Stimulated activated CD8-positive, alpha-beta memory T cell treated with anti-CD3 and anti-CD28 coated beads, Interleukin-7, amount 100 ng/mL, for 1 hour (primary cell): ENCODE results near the gene SAMD4A.

Source experiments
- DNase-seq, 2 donors: peaks; one replicate each; pipeline ENCODE4 v3.0.0-alpha.2; 2020; ENCODE audit warnings: low read depth in 2 of 2

SAMD4A gene

DNA sequence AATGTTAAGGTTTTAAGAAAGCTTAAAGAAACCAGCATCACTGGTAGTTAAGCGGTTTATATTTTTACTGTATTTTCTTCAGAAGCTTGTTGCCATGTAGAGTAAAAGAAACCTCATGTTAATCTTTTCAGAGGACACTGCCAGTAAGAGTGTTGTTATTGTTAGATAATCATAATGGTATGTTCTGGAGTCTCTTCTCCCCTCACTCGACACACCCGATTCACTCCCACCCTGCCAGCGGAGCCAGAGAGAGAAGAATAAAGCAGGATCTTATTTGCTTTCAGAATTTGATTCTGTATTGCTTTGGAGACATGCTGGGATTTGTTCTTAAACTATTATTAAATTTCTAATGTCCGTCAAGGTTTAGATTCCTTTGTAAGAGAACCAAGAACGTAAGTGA, 113.7 kb downstream of the SAMD4A start:
- no peak for DNase-seq

DNA sequence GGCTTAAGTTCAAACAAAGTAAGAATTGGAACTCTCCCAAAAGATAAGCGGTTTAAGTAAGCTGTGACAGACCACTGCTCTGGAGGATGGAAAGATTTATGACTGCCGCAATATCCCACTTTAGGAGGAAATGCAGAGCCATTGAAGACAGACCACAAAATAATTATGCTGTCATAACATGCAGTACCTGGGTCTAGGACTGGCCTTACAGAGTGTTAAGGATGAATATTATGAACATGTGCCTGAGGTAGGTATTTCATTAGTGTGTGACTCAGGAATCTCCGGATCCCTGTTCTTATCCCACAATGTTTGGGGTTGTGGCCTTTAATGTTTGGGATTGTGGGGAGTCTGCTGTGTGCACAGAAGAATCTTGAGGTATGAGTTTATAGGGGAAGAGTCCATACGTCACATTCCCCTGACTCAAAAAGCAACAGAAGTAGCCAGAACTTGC, 114.9 kb downstream of the SAMD4A start:
- DNase-seq: no peak

DNA sequence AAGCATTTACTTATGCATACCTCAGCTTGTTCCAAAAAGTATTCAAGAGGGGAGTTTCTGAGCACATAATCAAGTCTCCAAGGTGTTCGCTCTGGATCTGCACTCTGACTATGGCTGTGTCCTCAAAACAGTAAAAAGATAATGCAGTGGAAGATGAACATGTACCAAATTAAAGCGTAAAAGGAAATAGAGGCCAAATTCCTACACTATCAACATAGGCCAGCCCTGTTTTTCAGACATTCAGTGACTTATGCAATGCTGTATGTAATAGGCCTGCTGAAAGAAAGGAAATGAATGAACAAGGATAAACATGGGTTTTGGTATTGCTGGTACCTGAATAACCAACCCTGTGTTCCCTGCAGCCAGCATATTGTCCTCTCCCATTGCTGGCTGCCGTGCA, 115.7 kb downstream of the SAMD4A start:
- DNase-seq: no peak

DNA sequence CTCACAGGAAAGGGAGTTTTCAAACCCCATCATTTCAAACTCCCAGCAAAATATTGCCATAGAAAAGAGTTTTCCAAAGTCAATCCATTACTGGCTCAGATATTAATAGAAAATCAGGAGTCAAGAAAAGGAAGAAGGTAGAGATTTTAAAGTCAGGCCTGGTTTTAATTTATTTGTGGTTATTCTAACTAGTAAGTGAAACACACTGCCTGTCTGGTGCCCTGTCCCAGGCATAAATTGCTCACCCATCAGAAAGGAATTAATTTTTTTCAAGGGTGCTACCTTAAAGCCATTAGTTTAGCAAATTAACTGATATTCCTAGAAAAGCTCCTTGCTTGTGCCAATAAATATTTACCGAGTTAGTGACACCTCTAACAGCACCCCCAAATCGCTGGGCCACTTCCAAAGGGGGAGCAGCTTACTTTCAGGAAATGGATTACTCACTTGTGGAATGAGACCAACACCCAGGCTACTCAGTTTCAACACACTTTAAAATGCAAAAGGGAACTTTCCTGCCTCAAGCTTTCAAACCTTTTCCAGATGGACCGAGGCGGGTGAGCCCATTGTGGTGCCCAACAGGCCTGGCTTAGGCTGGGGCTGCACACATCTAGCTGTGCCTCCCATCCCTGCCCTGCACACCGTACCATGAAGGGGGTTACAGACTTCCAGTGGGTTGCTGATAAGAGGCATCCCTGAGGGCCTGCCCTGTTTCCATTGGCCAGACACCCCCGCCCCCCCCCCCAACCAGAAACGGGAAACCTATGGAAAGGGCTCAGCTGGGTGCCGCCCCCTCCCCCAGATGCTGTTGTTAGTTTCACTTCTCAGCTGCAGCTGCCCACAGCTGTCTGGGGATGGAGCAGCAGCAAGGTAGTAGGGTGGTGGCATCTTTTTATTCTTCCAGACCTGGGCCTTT, 117.2 kb downstream of the SAMD4A start:
- no peak for DNase-seq

DNA sequence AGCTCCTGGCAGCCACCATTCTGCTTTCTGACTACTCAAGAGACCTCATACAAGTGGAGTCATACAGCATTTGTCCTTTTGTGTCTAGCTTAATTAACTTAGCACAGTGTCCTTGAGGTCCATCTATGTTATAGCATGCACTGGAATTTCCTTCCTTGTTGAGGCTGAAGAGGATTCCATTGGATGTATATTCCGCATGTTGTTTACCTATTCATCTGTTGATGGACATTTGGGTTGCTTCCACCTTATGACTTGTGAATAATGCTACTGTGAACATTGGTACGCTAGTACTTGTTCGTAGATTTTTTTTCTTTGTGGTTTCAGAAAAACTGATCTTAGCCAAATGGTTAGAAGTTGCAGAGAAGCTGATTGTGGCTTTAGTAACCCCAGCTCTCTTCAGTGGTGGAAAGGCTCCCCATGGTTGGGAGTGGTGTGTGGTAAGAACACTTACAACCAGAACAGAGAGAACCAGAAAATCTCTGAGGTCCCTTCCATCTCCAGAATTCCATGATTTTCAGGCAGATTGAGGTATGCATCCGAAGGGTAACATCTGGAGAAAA, 118.4 kb downstream of the SAMD4A start:
- DNase-seq: no peak

DNA sequence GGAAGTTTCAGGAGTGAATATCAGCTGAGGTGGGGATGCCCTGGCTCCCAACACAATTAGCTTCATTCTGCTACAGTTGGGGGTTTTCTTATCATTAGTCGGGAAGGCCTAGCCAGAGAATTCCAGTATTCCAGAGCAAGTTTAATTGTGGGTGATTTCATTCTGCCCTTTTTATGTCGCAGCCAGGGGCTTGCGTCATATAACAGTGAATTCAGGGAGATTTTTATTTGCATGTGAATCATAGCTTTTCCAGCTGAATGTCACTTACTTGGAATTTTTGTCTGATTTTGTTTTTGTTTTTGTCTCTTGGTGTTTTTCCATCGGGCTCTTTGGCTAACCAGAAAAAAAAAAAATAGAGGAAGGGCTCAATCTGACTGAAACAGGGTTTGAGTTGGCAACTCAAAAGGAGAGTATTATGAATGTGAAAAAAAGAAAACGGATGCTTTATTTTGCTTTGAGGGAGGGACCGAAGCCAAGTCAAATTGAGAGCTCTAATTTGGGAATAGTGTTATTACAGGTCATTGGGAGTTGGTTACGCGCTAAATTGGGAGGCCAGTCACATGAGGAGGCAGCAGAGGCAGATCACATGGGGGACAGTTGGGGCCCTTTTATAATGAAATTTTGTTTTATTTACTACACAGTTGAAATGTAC, 119.4 kb downstream of the SAMD4A start:
- DNase-seq: no peak

DNA sequence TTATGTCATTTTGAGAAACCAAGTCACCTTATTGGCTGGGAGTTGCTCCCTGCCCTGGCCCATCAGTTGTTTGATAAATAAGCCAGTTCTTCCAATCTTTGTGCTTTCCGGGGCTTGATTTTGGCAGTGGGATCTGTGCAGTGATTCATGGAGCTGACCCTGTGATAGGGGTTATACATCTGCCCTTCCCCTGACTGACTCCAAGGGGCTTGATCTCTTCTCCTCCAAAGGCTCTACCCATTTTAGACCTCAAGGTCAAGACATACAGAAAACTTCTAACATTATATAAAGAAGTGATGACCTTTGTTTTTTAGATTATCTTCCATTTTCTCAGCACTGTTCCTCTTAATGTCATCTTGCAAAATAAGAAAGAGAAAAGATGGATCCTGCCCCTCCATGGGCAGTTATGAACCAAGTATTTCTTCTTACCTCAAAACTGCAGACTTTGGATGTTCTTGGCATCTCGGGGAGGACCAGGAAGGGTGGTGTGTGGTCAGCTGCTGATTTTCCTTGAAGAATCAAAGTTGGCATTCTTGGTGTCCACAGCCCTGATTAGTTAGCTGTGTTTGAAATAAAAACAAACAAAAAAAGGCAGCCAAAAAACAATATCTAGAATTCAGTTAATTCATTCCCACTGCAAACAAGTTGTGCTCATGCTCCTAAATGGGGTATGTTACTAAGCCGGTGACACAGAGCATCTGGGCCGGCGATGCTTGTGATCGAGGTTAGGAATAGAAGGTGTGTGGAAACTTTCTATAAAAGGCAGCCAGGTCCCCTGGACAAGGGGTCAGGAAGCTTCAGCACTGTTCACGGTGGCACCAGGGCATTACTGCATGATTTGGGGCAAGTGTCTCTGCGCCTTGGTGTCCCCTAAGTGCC, 120.2 kb downstream of the SAMD4A start:
- DNase-seq: no peak

DNA sequence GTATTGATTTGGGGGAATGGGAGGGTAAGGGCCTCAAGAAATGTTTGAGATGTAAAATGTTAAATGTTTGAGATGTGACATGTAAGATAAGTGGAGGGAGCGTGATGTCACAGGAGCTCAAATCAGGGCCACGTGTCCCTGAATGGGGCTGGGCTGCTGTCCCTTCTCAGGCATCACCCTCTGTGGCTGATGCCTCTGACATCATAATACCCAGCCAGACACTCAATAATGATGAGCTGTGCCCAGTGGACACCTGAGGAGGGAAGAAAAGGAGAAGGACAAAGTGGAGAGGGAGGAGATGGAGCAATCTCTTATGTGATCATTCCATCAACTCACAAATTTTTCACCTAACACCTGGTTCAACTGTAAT, 120.8 kb downstream of the SAMD4A start:
- DNase-seq: no peak

DNA sequence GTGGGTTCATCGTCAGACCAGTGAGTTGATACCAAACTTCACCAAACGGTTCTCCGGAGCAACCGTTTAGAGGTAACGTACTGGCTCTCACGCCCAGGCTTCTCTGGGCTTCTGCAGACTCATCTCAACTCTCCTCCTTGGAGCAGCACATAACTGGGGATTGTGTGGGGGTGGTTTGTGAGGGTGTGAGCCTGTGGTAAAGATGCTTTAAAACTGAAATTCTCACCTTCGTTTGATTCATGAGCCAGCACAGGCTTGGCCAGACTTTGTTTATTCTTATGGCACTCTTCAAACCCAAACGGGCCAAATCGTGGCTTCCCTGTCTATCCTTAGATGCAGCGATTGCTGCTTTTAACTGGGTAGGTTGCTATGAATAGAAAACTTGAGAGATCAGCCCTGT, 121.3 kb downstream of the SAMD4A start:
- no peak for DNase-seq

DNA sequence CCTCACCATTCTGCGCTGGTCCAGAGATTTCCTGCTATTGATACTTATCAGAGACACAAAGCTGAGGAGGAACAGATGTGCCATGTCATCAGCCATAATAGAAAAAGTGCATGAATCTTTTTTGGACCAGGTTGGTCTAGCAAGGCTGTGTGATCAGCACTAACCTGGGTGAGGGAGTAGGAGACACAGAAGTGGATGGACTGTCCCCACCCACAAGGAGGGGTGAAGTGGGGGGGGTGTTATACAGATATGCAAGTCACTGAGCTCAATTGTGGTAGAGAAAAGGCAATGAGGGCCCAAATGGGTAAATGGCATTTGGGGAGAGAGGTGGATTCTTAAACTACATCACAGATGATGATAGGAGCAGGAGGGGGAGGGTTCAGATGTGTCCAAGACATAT, 123.0 kb downstream of the SAMD4A start:
- no peak for DNase-seq

DNA sequence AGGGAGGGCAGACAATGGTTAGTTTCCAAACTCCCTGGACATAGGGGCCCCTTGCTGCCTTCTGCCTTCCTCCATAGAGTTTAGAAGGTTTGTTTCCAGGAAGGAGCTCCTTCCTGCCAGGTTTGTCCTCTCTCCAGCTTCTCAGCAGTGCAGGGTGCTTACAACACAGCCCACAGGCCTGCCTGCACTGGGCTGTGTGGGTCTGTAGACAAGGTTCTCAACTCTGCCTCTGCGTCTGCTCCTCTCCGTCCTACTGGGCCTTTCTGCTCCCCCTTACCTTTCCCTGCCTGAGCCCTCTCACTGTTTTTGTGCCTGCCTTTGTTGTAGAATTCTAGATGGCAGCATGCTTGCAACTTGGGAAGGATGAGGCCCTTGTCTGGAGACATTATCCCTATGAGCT, 124.0 kb downstream of the SAMD4A start:
- no peak for DNase-seq

DNA sequence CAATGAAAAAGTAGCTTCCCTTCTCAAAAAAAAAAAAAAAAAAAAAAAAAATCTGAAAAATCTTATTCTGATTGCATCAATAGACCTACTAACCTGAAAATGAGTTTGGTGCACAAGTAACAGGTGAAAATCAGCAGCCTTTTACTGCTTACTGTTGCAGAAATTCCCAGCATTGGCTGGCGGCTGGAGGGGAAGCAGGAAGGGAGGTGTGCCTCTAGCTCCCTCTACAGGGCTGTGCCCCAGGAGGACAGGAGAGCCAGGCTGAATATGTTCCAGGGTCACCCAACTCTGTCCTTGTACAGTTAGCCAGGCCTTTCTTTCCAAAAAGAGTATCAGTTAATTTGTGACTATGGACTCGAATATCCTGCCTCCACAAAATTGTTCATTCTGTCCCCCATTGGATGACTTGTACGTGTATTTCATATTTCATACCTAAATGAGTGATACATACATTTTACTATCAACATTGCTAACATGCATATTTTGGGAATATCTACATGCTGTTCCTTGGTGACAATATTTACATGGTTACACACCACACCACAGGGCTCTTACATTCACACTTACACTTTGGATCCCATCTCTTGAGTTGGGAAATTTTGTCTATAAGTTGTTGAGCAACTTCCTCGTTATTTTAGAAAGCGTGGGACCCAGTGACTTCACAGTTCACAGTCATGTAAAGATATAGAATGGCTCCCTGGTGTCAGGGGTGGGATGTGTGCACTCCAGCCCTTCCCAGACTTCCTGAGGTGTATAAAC, 124.8 kb downstream of the SAMD4A start:
- no peak for DNase-seq

DNA sequence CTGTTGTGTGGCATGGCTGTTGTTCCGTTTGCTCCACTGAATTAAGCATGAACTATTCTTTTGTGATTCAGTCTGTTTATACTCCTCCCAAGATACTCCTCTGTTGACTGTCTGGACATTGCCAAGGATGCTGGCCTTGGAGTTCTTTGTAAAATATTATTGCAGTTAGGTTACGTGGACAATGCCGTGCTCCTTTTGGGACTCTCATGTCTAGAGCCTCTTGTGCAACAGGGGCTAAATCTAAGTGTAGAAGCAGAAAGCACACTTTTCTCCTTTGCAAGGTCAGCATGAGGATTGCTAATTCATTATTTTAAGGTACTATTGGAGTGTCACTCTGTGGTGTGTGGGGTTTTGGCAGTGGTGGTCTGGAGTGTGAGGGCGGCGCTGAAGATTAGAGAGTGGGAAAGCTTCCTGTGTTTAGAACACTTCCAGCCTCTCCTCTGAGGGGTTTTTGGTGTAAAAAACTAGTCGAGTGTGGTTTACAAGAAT, 125.4 kb downstream of the SAMD4A start:
- DNase-seq: no peak

DNA sequence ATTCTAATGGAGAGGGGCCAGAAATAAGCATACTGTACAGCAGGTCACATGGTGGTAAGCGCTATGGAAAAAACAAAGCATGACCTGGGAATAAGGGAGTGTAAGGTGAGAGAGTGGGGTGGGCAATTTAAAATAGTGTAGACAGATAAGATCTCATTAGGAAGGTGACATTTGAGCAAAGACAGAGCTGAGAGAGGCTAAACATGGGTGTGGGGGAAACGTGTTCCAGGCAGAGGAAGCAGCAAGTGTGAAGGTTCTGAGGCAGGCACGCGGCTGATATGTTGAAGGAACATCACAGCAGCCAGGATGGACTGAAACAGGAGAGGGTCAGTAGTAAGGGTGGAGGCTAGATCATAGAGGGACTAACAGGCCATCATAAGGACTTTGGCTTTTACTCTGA, 126.8 kb downstream of the SAMD4A start:
- DNase-seq: no peak

DNA sequence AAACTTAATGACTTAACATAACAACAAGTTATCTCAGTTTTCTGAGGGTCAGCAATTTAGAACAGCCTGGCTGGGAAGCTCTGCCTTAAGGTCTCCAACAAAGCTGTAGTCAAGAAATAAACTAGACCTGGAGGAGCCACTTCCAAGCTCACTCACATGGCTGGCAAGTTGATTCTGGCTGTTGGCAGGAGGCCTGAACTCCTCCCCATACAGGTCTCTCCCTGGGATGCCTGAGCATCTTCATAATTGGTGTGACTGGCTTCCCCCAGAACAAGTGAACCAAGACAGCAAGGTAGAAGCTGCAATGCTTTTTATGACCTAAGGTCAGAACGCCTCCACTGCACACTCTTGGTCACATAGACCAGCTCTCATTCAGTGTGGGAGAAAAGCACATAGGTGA, 128.3 kb downstream of the SAMD4A start:
- no peak for DNase-seq

DNA sequence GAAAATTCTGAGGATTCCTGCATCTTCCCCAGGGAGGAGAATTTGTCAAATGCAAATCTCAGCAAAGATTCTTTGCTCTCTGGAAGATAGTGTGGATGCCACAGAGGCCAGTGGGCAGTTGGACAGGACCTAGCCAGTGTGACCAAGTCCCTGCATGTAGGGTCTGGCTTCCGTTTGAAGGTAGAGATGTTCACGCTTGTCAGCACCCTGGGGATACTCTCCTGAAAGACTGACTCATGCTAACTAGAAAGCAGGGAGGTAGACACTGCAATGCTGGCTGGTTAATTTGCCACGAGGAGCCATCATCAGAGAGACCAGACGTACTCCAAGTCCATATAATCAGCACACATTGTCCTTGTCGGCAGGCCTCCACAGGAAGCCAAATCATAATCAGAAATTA, 130.1 kb downstream of the SAMD4A start:
- DNase-seq: no peak

DNA sequence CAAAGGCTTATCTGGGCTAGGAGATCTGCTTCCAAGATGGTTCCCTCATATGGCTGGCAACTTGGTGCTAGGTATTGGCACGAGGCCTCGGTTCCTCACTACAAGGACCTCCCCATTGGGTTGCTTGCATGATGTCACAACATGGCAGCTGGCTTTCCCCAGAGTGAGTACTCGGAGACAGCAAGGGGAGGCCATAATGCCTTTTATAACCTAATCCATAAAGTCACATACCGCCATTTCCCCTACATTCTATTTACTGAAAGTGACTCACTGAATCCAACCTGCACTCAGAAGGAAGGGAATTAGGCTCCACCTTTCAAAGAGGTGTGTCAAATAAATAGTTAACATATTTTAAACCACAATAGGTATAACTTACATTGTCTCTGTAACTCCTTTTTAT, 130.9 kb downstream of the SAMD4A start:
- no peak for DNase-seq

DNA sequence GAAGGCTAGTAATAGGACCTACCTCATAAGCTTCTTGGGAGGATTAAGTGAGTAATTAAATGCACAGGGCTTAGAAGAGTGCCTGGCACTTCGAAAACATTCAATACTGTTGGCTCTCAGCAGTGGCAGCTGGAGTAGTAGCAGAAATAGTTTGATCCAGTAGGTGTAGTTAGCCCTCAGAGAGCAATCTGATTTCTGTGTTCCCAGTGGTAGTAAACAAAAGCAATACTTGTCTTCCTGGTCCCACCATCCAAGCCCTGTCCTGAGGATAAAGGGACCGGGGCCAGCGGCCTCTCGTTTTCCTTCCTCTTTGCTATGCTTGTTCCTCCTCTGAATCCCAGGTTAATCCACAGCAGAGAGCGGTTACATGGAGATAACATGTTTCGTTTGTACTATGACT, 131.6 kb downstream of the SAMD4A start:
- DNase-seq: no peak

DNA sequence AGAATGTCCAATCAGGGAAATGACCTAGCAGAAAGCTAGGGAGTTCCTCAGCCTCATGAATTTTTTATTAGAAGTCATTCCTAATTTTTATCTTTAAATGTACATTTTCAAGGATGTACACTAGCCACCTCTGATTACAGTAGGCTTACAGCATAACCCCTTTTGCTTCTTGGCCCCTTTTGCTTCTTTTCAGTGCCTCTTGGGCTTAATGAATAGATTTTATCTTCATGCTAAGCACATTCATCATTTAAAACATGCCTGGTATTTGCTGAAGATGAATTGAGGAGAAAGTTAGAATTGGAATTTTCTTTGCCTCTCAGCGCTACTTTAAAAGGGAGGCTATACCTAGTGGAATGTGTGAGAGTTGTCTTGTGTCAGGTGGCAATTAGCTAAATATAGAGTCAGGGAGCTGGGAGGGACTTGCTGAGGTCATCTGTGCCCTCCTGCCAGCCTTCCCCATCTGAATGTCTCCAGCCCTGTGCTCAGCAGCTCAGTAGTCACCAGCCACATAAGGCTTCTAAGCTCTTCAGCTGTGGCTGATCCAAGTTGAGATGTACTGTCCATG, 132.1 kb downstream of the SAMD4A start:
- no peak for DNase-seq

DNA sequence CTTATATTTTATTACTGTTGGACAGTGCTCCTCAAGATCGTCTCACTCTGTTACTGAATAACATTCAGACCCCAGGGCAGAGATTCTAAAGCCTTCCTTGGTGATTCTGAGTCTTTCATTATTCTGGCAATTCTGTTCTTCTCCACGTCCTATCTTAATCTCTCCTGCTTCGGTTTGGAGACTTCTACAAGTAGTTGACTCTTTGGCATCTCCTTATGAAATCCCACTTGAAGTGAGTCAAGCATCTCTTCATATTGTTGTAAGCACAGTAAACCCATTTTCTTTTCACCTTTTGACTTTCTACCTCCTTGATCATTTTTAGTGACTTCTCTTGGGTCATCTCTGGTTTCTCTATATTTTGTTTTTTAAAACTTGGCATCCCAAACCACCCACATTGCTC, 132.8 kb downstream of the SAMD4A start:
- DNase-seq: no peak

DNA sequence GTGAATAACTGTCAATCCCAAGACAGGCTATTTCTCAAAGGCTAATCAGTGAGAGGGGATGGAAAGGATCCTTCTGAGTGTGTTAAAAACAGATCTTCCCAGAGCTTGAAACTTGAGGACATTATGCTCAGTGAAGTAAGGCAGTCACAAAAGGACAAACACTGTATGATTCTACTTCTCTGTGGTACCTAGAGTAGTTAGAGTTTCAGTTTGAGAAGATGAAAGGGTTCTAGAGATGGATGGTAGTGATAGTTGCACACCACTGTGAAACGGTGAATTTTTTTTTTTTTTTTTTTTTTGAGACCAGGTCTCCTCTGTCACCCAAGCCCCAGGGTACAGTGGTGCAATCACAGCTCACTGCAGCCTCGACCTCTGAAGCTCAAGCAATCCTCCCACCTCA, 133.8 kb downstream of the SAMD4A start:
- no peak for DNase-seq
